Ishikawa (cell line): ENCODE measurements around the gene KIRREL3.

Experiments
- CEBPB ChIP-seq: IDR thresholded peaks from 2 replicates; pipeline ENCODE4 v1.6.1; 2012
- CREB1 ChIP-seq: IDR thresholded peaks from 2 replicates; pipeline ENCODE4 v1.6.1; 2012; ENCODE audit warnings: low read depth
- EGR1 ChIP-seq: IDR thresholded peaks from 2 replicates; pipeline ENCODE4 v1.6.1; 2012
- EP300 ChIP-seq: IDR thresholded peaks from 2 replicates; pipeline ENCODE4 v1.6.1; 2012; ENCODE audit warnings: borderline replicate concordance
- FOXM1 ChIP-seq: IDR thresholded peaks from 2 replicates; pipeline ENCODE4 v1.6.1; 2012; ENCODE audit warnings: low read depth, borderline replicate concordance
- MAX ChIP-seq: IDR thresholded peaks from 2 replicates; pipeline ENCODE4 v1.6.1; 2012
- NFIC ChIP-seq: IDR thresholded peaks from 2 replicates; pipeline ENCODE4 v1.6.1; 2012
- RAD21 ChIP-seq: IDR thresholded peaks from 2 replicates; pipeline ENCODE4 v1.6.1; 2012; ENCODE audit warnings: low read depth
- REST ChIP-seq: IDR thresholded peaks from 2 replicates; pipeline ENCODE4 v1.6.1; 2012; ENCODE audit warnings: low read depth, mild to moderate bottlenecking
- TAF1 ChIP-seq: IDR thresholded peaks from 2 replicates; pipeline ENCODE4 v1.6.1; 2012; ENCODE audit warnings: low read depth, mild to moderate bottlenecking
- TCF12 ChIP-seq: IDR thresholded peaks from 2 replicates; pipeline ENCODE4 v1.6.1; 2012; ENCODE audit warnings: low read depth
- TEAD4 ChIP-seq: IDR thresholded peaks from 2 replicates; pipeline ENCODE4 v1.6.1; 2012
- YY1 ChIP-seq: IDR thresholded peaks from 2 replicates; pipeline ENCODE4 v1.6.1; 2012; ENCODE audit warnings: low read depth
- ZBTB7A ChIP-seq: IDR thresholded peaks from 2 replicates; pipeline ENCODE4 v1.6.1; 2012; ENCODE audit warnings: low read depth
- TF ChIP-seq, protein P1 (sequence below): IDR thresholded peaks from 2 replicates; pipeline ENCODE4 v1.6.1; 2012

Gene KIRREL3

DNA sequence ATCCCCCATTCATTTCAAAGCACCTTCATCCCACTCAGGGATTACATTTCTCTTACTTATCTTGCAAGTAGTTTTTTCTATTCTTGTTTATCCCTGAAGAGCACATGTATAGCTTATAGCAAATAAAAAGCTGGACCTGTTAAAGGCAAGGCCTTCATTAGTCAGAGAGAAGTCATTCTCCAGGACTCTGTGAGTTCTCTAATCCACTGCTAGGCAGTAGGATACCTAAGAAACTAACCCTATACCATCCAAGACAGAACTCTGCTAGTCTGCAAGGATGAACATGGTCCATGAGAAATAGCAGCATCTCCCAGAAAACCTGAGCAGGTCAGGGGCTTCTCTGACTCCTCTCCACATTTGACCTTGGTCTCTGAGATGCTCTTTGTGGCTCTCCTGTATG, 104.5 kb downstream of the KIRREL3 start:
- no peak for TF ChIP-seq TEAD4
- TF ChIP-seq, protein P1, sequence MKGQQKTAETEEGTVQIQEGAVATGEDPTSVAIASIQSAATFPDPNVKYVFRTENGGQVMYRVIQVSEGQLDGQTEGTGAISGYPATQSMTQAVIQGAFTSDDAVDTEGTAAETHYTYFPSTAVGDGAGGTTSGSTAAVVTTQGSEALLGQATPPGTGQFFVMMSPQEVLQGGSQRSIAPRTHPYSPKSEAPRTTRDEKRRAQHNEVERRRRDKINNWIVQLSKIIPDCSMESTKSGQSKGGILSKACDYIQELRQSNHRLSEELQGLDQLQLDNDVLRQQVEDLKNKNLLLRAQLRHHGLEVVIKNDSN = no peak
- no peak for TF ChIP-seq ZBTB7A
- no peak for TF ChIP-seq FOXM1
- TF ChIP-seq MAX = no peak
- TF ChIP-seq EP300 = no peak
- no peak for TF ChIP-seq CEBPB
- TF ChIP-seq YY1 = no peak
- no peak for TF ChIP-seq EGR1
- TF ChIP-seq NFIC = no peak
- no peak for TF ChIP-seq TCF12
- TF ChIP-seq REST = no peak
- TF ChIP-seq TAF1 = no peak
- TF ChIP-seq RAD21 = no peak
- no peak for TF ChIP-seq CREB1

DNA sequence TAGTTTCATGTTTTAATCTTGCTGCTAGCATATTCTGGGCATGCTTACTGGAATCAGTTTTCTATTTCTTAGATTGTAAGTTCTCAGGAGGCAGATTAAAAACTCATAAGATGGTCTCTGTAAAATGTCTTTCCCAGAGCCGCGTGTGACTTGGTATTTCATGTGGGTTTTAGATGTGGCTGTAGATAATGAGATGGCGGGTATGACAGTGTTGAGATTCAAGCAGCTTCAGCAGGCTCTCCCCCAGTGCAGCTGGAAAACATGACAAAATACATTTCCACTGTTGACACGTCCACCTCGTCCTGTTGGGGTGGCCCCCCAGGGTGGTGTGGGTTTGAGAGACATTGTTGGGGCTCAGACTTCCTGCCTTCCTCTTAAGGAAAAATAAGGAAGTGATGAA, 106.8 kb downstream of the KIRREL3 start:
- TF ChIP-seq EP300 (no peak), CREB1 (no peak), TAF1 (no peak), REST (no peak), ZBTB7A (no peak)
- TF ChIP-seq, protein P1 = no peak

GRCh38 chr11:126892756-126893155, 107.8 kb downstream of the KIRREL3 start:
- no peak for TF ChIP-seq EP300
- TF ChIP-seq TAF1 = no peak
- TF ChIP-seq EGR1 = no peak
- no peak for TF ChIP-seq NFIC
- TF ChIP-seq TEAD4 = no peak
- no peak for TF ChIP-seq MAX
- no peak for TF ChIP-seq TCF12
- no peak for TF ChIP-seq CREB1
- no peak for TF ChIP-seq ZBTB7A
- TF ChIP-seq, protein P1 = no peak
- no peak for TF ChIP-seq FOXM1
- TF ChIP-seq YY1 = no peak
- TF ChIP-seq RAD21 = no peak

GRCh38 chr11:126891556-126892217, 108.9 kb downstream of the KIRREL3 start:
- TF ChIP-seq TEAD4 (no peak), REST (no peak), TAF1 (no peak), RAD21 (no peak), EP300 (no peak), YY1 (no peak), CREB1 (no peak), NFIC (no peak)
- TF ChIP-seq, protein P1 = no peak
